HL-60 (cell line): ENCODE results near the gene NUP93.

Source experiments
- CTCF ChIP-seq: IDR thresholded peaks from one replicate; pipeline ENCODE4 v1.5.1; 2011; ENCODE audit warnings: low read length, control low read depth, inconsistent platforms; ENCODE audit not compliant: insufficient read depth
- GABPA ChIP-seq: IDR thresholded peaks from 2 replicates; pipeline ENCODE4 v1.6.1; 2012; ENCODE audit warnings: low read depth

GRCh38 chr16:56856876-56857447 lies 127.0 kb downstream of the NUP93 start:
- TF ChIP-seq CTCF (no peak), GABPA (no peak)
